H9 (cell line): ENCODE data around the gene PYROXD2. TPM values are rescaled to one million over a fixed set of nuclear protein-coding genes. Genes with fewer than 3 reads are reported as not detected.

Source experiments
- DNase-seq: peaks from one replicate; pipeline ENCODE4 v3.0.0-alpha.2; 2017
- H2AFZ ChIP-seq: one replicate; pipeline ENCODE4 v1.6.1; 2013; ENCODE audit warnings: mild to moderate bottlenecking, low read length, control low read depth, moderate library complexity
- H2AK5ac ChIP-seq: 2 replicates; pipeline ENCODE4 v1.6.1; 2013; ENCODE audit warnings: low read length, control low read depth, mixed read lengths; ENCODE audit not compliant: insufficient read length
- H2BK120ac ChIP-seq: one replicate; pipeline ENCODE4 v1.6.1; 2013; ENCODE audit warnings: low read depth, mild to moderate bottlenecking, low read length, control low read depth, inconsistent platforms; ENCODE audit not compliant: poor library complexity, severe bottlenecking
- H2BK12ac ChIP-seq: 2 replicates; pipeline ENCODE4 v1.6.1; 2013; ENCODE audit warnings: low read length, control low read depth, mixed read lengths, low read depth; ENCODE audit not compliant: insufficient read length
- H2BK15ac ChIP-seq: 2 replicates; pipeline ENCODE4 v1.6.1; 2013; ENCODE audit warnings: low read depth, low read length, control low read depth
- H2BK20ac ChIP-seq: one replicate; pipeline ENCODE4 v1.6.1; 2013; ENCODE audit warnings: low read depth, mild to moderate bottlenecking, low read length, control low read depth, inconsistent platforms; ENCODE audit not compliant: poor library complexity, severe bottlenecking
- H2BK5ac ChIP-seq: 2 replicates; pipeline ENCODE4 v1.6.1; 2013; ENCODE audit warnings: low read length, control low read depth, mixed read lengths; ENCODE audit not compliant: insufficient read length
- H3K14ac ChIP-seq: 2 replicates; pipeline ENCODE4 v1.6.1; 2013; ENCODE audit warnings: low read length, control low read depth; ENCODE audit not compliant: insufficient read depth
- H3K18ac ChIP-seq: 2 replicates; pipeline ENCODE4 v1.6.1; 2013; ENCODE audit warnings: low read depth, mild to moderate bottlenecking, mixed read lengths, low read length, control low read depth; ENCODE audit not compliant: insufficient read length
- H3K23ac ChIP-seq: 2 replicates; pipeline ENCODE4 v1.6.1; 2013; ENCODE audit warnings: low read length, control low read depth, mixed read lengths, low read depth; ENCODE audit not compliant: insufficient read length
- H3K23me2 ChIP-seq: 2 replicates; pipeline ENCODE4 v1.6.1; 2013; ENCODE audit warnings: low read depth, mild to moderate bottlenecking, mixed read lengths, low read length, control low read depth; ENCODE audit not compliant: insufficient read length, poor library complexity, severe bottlenecking
- H3K27ac ChIP-seq: 2 replicates; pipeline ENCODE4 v1.5.1; 2013; ENCODE audit warnings: low read length, control low read depth, mixed read lengths, low read depth; ENCODE audit not compliant: insufficient read length
- H3K27me3 ChIP-seq: 2 replicates; pipeline ENCODE4 v1.6.1; 2013; ENCODE audit warnings: low read length, control low read depth, inconsistent platforms; ENCODE audit not compliant: insufficient read depth
- H3K4ac ChIP-seq: 2 replicates; pipeline ENCODE4 v1.6.1; 2013; ENCODE audit warnings: low read depth, mild to moderate bottlenecking, control low read depth, inconsistent platforms, low read length, moderate library complexity
- H3K4me1 ChIP-seq: 2 replicates; pipeline ENCODE4 v1.6.1; 2013; ENCODE audit warnings: low read length, control low read depth, inconsistent platforms; ENCODE audit not compliant: insufficient read depth
- H3K4me2 ChIP-seq: 2 replicates; pipeline ENCODE4 v1.6.1; 2013; ENCODE audit warnings: low read length, control low read depth, mixed read lengths; ENCODE audit not compliant: insufficient read length, insufficient read depth
- H3K56ac ChIP-seq: 2 replicates; pipeline ENCODE4 v1.6.1; 2013; ENCODE audit warnings: low read depth, mild to moderate bottlenecking, mixed read lengths, low read length, control low read depth; ENCODE audit not compliant: insufficient read length
- H3K79me1 ChIP-seq: 2 replicates; pipeline ENCODE4 v1.6.1; 2013; ENCODE audit warnings: low read depth, mild to moderate bottlenecking, moderate library complexity, low read length, control low read depth, inconsistent platforms; ENCODE audit not compliant: insufficient read depth, poor library complexity, severe bottlenecking
- H3K79me2 ChIP-seq: 2 replicates; pipeline ENCODE4 v1.6.1; 2013; ENCODE audit warnings: low read length, control low read depth, inconsistent platforms; ENCODE audit not compliant: insufficient read depth
- H3K9ac ChIP-seq: 2 replicates; pipeline ENCODE4 v1.6.1; 2013; ENCODE audit warnings: low read length, control low read depth, mixed read lengths; ENCODE audit not compliant: insufficient read length; ENCODE audit errors: extremely low read depth
- H3K9me3 ChIP-seq: one replicate; pipeline ENCODE4 v1.6.1; 2013; ENCODE audit warnings: low read depth, low read length, inconsistent platforms; ENCODE audit not compliant: control insufficient read depth
- H3T11ph ChIP-seq: one replicate; pipeline ENCODE4 v1.6.1; 2013; ENCODE audit warnings: mild to moderate bottlenecking, low read length, control low read depth, inconsistent platforms
- H4K20me1 ChIP-seq: one replicate; pipeline ENCODE4 v1.6.1; 2013; ENCODE audit not compliant: control insufficient read depth, insufficient read length, insufficient read depth
- H4K5ac ChIP-seq: 2 replicates; pipeline ENCODE4 v1.6.1; 2013; ENCODE audit warnings: low read depth, mild to moderate bottlenecking, mixed read lengths, low read length, control low read depth; ENCODE audit not compliant: insufficient read length
- H4K8ac ChIP-seq: replicated peaks from 2 replicates; pipeline ENCODE4 v1.6.1; 2013; ENCODE audit warnings: low read length, control low read depth, mixed read lengths, low read depth; ENCODE audit not compliant: insufficient read length
- H4K91ac ChIP-seq: 2 replicates; pipeline ENCODE4 v1.6.1; 2013; ENCODE audit warnings: low read depth, mild to moderate bottlenecking, moderate library complexity, mixed read lengths, low read length, control low read depth; ENCODE audit not compliant: insufficient read length
- H3K27ac Mint-ChIP-seq, 3 experiments: 2 replicates in 2 of 3; 3 replicates in 1 of 3; pipeline ENCODE4 v1.8.0; 2020 to 2021; ENCODE audit warnings: mixed read lengths in 3 of 3, mild to moderate bottlenecking in 1 of 3, moderate library complexity in 1 of 3
- H3K27me3 Mint-ChIP-seq: 2 replicates; pipeline ENCODE4 v1.8.0; 2021; ENCODE audit warnings: low read depth, mild to moderate bottlenecking, moderate library complexity, mixed read lengths
- H3K36me3 Mint-ChIP-seq, 3 experiments: 2 replicates in 2 of 3; 3 replicates in 1 of 3; pipeline ENCODE4 v1.8.0; 2020 to 2021; ENCODE audit warnings: low read depth in 3 of 3, mixed read lengths in 3 of 3; ENCODE audit not compliant: insufficient read depth in 1 of 3
- H3K4me1 Mint-ChIP-seq, 2 experiments: 2 replicates each; pipeline ENCODE4 v1.8.0; 2020; ENCODE audit warnings: mixed read lengths in 2 of 2
- H3K4me3 Mint-ChIP-seq, 2 experiments: 2 replicates in 1 of 2; 3 replicates in 1 of 2; pipeline ENCODE4 v1.8.0; 2020 to 2021; ENCODE audit warnings: mild to moderate bottlenecking in 2 of 2, mixed read lengths in 2 of 2, moderate library complexity in 1 of 2
- H3K9me3 Mint-ChIP-seq, 2 experiments: 2 replicates in 1 of 2; 3 replicates in 1 of 2; pipeline ENCODE4 v1.8.0; 2020; ENCODE audit warnings: mild to moderate bottlenecking in 2 of 2, mixed read lengths in 2 of 2, moderate library complexity in 1 of 2
- CTCF ChIP-seq: fragments of 200-600 bp; sonication (generic); conservative IDR thresholded peaks from 3 replicates; pipeline ENCODE4 v1.8.0; 2021; ENCODE audit warnings: antibody characterized with exemption, mild to moderate bottlenecking
- WGBS: extraction: QIAGEN DNeasy Blood & Tissue Kit; methylation state at CpG from one replicate; pipeline ENCODE4 v1.1.7; 2013; ENCODE audit warnings: missing lambda C conversion rate, low lambda C conversion rate, mixed read lengths; ENCODE audit not compliant: insufficient read length; ENCODE audit errors: extremely low coverage; 5-methylcytosine and 5-hydroxymethylcytosine counted together
- total RNA-seq: library from RNA; stranded (reverse); gene quantifications from 2 replicates; pipeline ENCODE4 v1.2.1, GENCODE V29; 2021

The PYROXD2 gene
- total RNA-seq, 1 experiment from 2014 or later, result 5.3 TPM

- Histone ChIP-seq H3K79me1 (no peaks in the 10 kb centered on the region), H4K20me1 (no peaks in the 10 kb centered on the region), H2BK5ac (no peak overlapping the region), H2AK5ac (no peak overlapping the region), H3K27ac (no peak overlapping the region), H3K4ac (no peak overlapping the region), H3K9ac (no peak overlapping the region), H3K23ac (no peak overlapping the region), H3K18ac (no peak overlapping the region), H2BK20ac (no peak overlapping the region), H3K23me2 (no peaks in the 10 kb centered on the region), H3K27me3 (no peaks in the 10 kb centered on the region), H3K4me1 (no peaks in the 10 kb centered on the region; the same call in 1 of the 2 replicates), H3T11ph (no peak overlapping the region), H4K91ac (no peak overlapping the region), H4K8ac (no peak overlapping the region), H2AFZ (no peak overlapping the region), H2BK15ac (no peak overlapping the region), H3K79me2 (no peaks in the 10 kb centered on the region), H3K9me3 (no peaks in the 10 kb centered on the region), H2BK12ac (no peak overlapping the region), H3K4me2 (no peak overlapping the region), H2BK120ac (no peak overlapping the region), H3K14ac (no peak overlapping the region), H4K5ac (no peak overlapping the region), H3K56ac (no peak overlapping the region)
- peak overlapping the region in 1 of 3 experiments; percentile 59; a peak in 2 of 7 replicates for H3K27ac Mint-ChIP-seq
- H3K4me3 Mint-ChIP-seq, result no peak overlapping the region
- H3K9me3 Mint-ChIP-seq, result no peaks in the 10 kb centered on the region
- no CpG with 5 or more reads among the region's 15 CpGs for WGBS
- H3K27me3 Mint-ChIP-seq, result peaks cover 3% of the 10 kb centered on the region; the same call in 1 of the 2 replicates
- no peak for TF ChIP-seq CTCF
- DNase-seq, result peak; percentile 88
- peaks cover 24 to 28% of the 10 kb centered on the region in 2 experiments for H3K4me1 Mint-ChIP-seq
- H3K36me3 Mint-ChIP-seq, result no peaks in the 10 kb centered on the region
These were observed 53.6 kb downstream of the PYROXD2 start for GRCh38 chr10:98361131-98362025.
